Measurements from ENCODE around the gene TMEM167A.
A peak's percentile ranks its signal among the peaks of the same experiment; 100 is the strongest.

TMEM167A gene

GRCh38 chr5:83035373-83036100, 41.7 kb downstream of the TMEM167A start:
- peak; percentile 5 for DNase-seq (ENCODE audit: low spot score)

GRCh38 chr5:83034528-83035207, 42.5 kb downstream of the TMEM167A start:
- DNase-seq (ENCODE audit: low spot score) = no peak

- DNase-seq (ENCODE audit: low spot score) = no peak
Observed at GRCh38 chr5:83034036-83034435, 43.2 kb downstream of the TMEM167A start.

- peak; percentile 10 for DNase-seq (ENCODE audit: low spot score)
Observed at GRCh38 chr5:83031381-83031780, 45.8 kb downstream of the TMEM167A start.

- DNase-seq (ENCODE audit: low spot score) = peak; percentile 27
Observed at GRCh38 chr5:83029912-83030311, 47.3 kb downstream of the TMEM167A start.

GRCh38 chr5:83026930-83027687, 50.1 kb downstream of the TMEM167A start:
- no peak for DNase-seq (ENCODE audit: low spot score)

GRCh38 chr5:83026516-83026915, 50.7 kb downstream of the TMEM167A start:
- DNase-seq (ENCODE audit: low spot score) = no peak

GRCh38 chr5:83025690-83026478, 51.3 kb downstream of the TMEM167A start:
- DNase-seq (ENCODE audit: low spot score) = no peak

- no peak for DNase-seq (ENCODE audit: low spot score)
Observed at GRCh38 chr5:83022334-83022733, 54.9 kb downstream of the TMEM167A start.

- DNase-seq (ENCODE audit: low spot score) = no peak
Observed at GRCh38 chr5:83015676-83016075, 61.5 kb downstream of the TMEM167A start.

- DNase-seq (ENCODE audit: low spot score) = no peak
Observed at GRCh38 chr5:83011985-83012384, 65.2 kb downstream of the TMEM167A start.

GRCh38 chr5:83009408-83009807, 67.8 kb downstream of the TMEM167A start:
- no peak for DNase-seq (ENCODE audit: low spot score)

- DNase-seq (ENCODE audit: low spot score) = no peak
Observed at GRCh38 chr5:83007755-83008154, 69.4 kb downstream of the TMEM167A start.

GRCh38 chr5:83006683-83007283, 70.4 kb downstream of the TMEM167A start:
- no peak for DNase-seq (ENCODE audit: low spot score)

- DNase-seq (ENCODE audit: low spot score) = no peak
Observed at GRCh38 chr5:83003791-83004190, 73.4 kb downstream of the TMEM167A start.
